Kidney (tissue), 14 donors: Measurements from ENCODE around the gene IQSEC1. TPM values are rescaled to one million over a fixed set of nuclear protein-coding genes. Genes with fewer than 3 reads are reported as not detected.

Experiments
- DNase-seq, 5 donors: peaks; one replicate each; pipeline ENCODE4 v3.0.0-alpha.2; 2013 to 2020
- FAIRE-seq: peaks from 2 replicates; lab custom pipeline; 2012; peaks lifted over from hg19 to GRCh38; lab: Jason Lieb, UNC
- H3K27ac ChIP-seq, 2 donors: one replicate each; pipeline ENCODE4 v1.7.0; 2013; ENCODE audit warnings: low read depth in 2 of 2, low read length in 2 of 2, inconsistent platforms in 1 of 2
- H3K27me3 ChIP-seq: one replicate; pipeline ENCODE4 v1.7.1; 2013; ENCODE audit warnings: low read length, inconsistent platforms; ENCODE audit not compliant: control insufficient read depth, insufficient read depth
- H3K36me3 ChIP-seq, 3 donors: one replicate each; pipeline versions ENCODE4 v1.7.0 to v1.7.1; 2013; ENCODE audit warnings: low read length in 3 of 3, control low read depth in 1 of 3, inconsistent platforms in 1 of 3; ENCODE audit not compliant: insufficient read depth in 3 of 3, control insufficient read depth in 2 of 3
- H3K4me1 ChIP-seq, 3 donors: one replicate each; pipeline versions ENCODE4 v1.7.0 to v1.7.1; 2013; ENCODE audit warnings: low read length in 3 of 3, inconsistent platforms in 1 of 3, low read depth in 1 of 3; ENCODE audit not compliant: control insufficient read depth in 2 of 3, insufficient read depth in 2 of 3
- H3K4me3 ChIP-seq, 3 donors: one replicate each; pipeline versions ENCODE4 v1.7.0 to v1.8.1; 2013; ENCODE audit warnings: low read length in 3 of 3, control low read depth in 1 of 3, inconsistent platforms in 1 of 3
- H3K9ac ChIP-seq, 3 donors: one replicate each; pipeline versions ENCODE4 v1.7.0 to v1.7.1; 2013; ENCODE audit warnings: low read length in 3 of 3, control low read depth in 1 of 3, inconsistent platforms in 1 of 3
- H3K9me3 ChIP-seq, 3 donors: one replicate each; pipeline versions ENCODE4 v1.7.0 to v1.7.1; 2013; ENCODE audit warnings: low read length in 3 of 3, control low read depth in 1 of 3, inconsistent platforms in 1 of 3; ENCODE audit not compliant: control insufficient read depth in 2 of 3, insufficient read depth in 1 of 3
- CTCF ChIP-seq: IDR thresholded peaks from 3 replicates; pipeline ENCODE4 v1.5.1; 2012; ENCODE audit warnings: mild to moderate bottlenecking, moderate library complexity, borderline replicate concordance; ENCODE audit not compliant: insufficient read depth; ENCODE audit errors: extremely low read depth
- intact Hi-C: fragments of 100-400 bp; cut with DNase I; formaldehyde crosslinking; loops from one replicate; pipeline ENCODE4 v1.11.1; 2022
- polyA plus RNA-seq: library from polyadenylated mRNA; stranded (reverse); fragments of 350-450 nt; fragmentation: Illumina TruSeq; extraction: RNeasy Lipid Tissue Mini Kit (QIAGEN cat#74804); gene quantifications from one replicate; pipeline ENCODE4 v1.2.3, GENCODE V29; 2014; ENCODE audit warnings: low read depth, low replicate concordance; ENCODE audit not compliant: insufficient read depth
- total RNA-seq: library from RNA; stranded (reverse); fragmentation: NEBNext Ultra II Directional; extraction: Animal tissue kit (Norgen Biotek cat#: 25700); gene quantifications from one replicate; pipeline ENCODE4 v1.2.1, GENCODE V29; 2021
- donor health status: control.
- donor health status: control.
- donor health status: control.
- donor health status: control.
- donor health status: control.
- donor health status: DM: yes; HTN: yes; CAD: no.
- donor health status: Normal renal cell carcinoma (clear cell type).

Gene IQSEC1
- total and polyA plus RNA-seq, 2 donors from 2014 or later = 15.1 to 45.7 TPM

- Histone ChIP-seq H3K4me1 (peaks cover 0 to 7% (median 0%) of the 10 kb centered on the region in 3 donors), H3K9ac (no peak overlapping the region), H3K36me3 (peaks cover 0 to 8% (median 7%) of the 10 kb centered on the region in 3 donors), H3K4me3 (no peak overlapping the region), H3K27ac (no peak overlapping the region), H3K9me3 (no peaks in the 10 kb centered on the region), H3K27me3 (no peaks in the 10 kb centered on the region)
- TF ChIP-seq CTCF = no peak
- intact Hi-C loops = no loop called here
- DNase-seq (peak in 1 of 5 donors; percentile 39), FAIRE-seq (no peak)
Measured at GRCh38 chr3:12897381-12898289, 175.6 kb downstream of the IQSEC1 start.

DNA sequence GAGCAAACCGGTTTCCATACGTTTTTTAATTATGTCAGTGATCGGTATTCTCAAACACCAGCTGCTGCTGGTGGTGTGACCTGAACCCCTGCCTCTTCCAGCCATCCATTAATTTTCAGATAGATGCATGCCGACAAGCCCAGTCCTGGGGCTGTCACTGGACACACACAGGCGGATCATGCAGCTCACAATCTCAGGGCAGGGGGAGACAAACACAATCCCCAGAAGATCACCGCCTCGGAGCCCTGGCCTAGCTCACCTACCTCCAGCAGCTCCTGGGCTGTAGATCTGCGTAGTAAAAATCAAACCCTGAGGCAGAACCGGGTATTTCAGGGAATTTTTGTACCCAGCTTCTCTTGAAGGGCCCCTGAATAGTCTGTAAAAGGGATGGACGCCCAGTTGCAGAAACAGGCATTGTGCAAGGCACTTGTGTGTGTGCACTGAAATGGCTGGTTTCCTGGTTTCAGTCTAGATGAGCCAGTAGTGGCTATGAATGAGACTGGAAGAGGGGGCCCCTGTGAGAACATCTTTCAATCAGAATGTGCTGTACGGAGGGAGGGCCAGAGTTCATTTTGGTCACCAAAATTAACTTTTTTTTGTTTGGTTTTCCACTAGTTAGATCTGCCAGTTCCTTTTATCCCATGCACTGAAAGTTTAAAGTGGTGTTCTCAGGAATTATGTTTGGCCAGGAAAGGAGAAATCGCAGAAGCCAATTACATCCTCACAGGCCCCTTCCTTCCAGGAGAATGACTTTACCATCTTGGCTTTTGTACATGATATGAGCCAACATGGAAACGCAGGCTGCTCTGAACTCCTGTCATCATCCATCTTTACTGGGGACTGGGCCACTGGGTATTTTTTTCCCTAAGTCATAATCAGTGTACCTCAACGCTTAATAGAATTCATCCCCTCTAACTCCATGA lies 176.9 kb downstream of the IQSEC1 start:
- Histone ChIP-seq H3K36me3 (peaks cover 0 to 7% (median 2%) of the 10 kb centered on the region in 3 donors), H3K9me3 (no peaks in the 10 kb centered on the region), H3K27me3 (no peaks in the 10 kb centered on the region), H3K9ac (no peak overlapping the region), H3K27ac (no peak overlapping the region), H3K4me3 (no peak overlapping the region), H3K4me1 (peaks cover 0 to 10% (median 6%) of the 10 kb centered on the region in 3 donors)
- intact Hi-C loops = no loop called here
- no peak for TF ChIP-seq CTCF
- peak in 1 of 5 donors; percentile 49 for DNase-seq
- no peak for FAIRE-seq

DNA sequence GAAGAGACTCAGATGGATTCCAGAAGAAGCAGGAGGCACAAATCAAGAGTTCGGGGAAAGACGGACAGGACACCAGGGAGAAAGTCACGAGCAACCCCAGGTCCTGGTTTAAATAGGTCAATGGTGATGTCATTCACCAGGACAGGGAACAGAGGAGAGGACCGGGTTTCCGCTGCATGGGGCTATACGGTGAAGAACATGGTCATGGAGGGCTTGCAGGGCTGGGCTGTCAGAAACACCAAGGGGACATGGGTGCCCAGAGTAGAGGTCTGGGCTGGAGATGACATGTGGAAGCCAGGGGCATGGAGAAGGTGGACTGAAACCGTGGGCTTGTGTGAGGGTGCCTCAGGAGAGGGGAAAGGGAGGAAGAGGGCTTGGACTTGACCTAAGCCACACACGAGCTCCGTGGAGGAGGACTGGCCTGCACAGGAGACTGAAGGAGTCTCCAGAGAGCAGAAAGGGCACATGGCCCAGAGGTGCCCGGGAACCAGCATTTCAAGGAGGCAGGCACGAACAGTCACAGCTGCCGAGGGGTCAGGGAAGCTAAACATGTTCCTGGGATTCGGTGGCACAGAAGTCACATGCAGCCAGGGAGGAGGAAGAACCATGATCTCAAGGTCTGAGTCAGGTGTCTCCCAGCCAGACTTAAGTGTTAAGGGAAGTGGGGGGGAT lies 177.7 kb downstream of the IQSEC1 start:
- no peak for FAIRE-seq
- H3K27ac ChIP-seq = no peak overlapping the region
- no peak overlapping the region for H3K9ac ChIP-seq
- DNase-seq = peak in 1 of 5 donors; percentile 51
- H3K9me3 ChIP-seq = no peaks in the 10 kb centered on the region
- H3K36me3 ChIP-seq = peaks cover 0 to 7% (median 2%) of the 10 kb centered on the region in 3 donors
- intact Hi-C loops = no loop called here
- H3K4me1 ChIP-seq = peaks cover 0 to 10% (median 6%) of the 10 kb centered on the region in 3 donors
- no peak for TF ChIP-seq CTCF
- no peak overlapping the region for H3K4me3 ChIP-seq
- H3K27me3 ChIP-seq = no peaks in the 10 kb centered on the region
